Transverse colon (tissue), 4 donors: ENCODE results near the gene GPC2. TPM values are rescaled to one million over a fixed set of nuclear protein-coding genes. Genes with fewer than 3 reads are reported as not detected.
"Not testable (repeated sequence)": the region's sequence is repeated elsewhere in the genome, so short reads cannot be mapped to it uniquely, and the experiment has no call there.

Source experiments
- DNase-seq: peaks from one replicate; pipeline ENCODE4 v3.0.0-alpha.2; 2019
- H3K27ac ChIP-seq, 4 donors: fragments of 200-600 bp; sonication (generic); 2 replicates each; pipeline ENCODE4 v1.5.1; 2016 to 2018; ENCODE audit warnings: inconsistent platforms in 4 of 4
- H3K27me3 ChIP-seq: fragments of 200-600 bp; sonication (generic); 2 replicates; pipeline ENCODE4 v1.5.1; 2017; ENCODE audit warnings: inconsistent platforms
- H3K36me3 ChIP-seq, 4 donors: fragments of 200-600 bp; sonication (generic); 2 replicates each; pipeline ENCODE4 v1.5.1; 2017 to 2019; ENCODE audit warnings: inconsistent platforms in 4 of 4
- H3K4me1 ChIP-seq, 4 donors: fragments of 200-600 bp; sonication (generic); 2 replicates each; pipeline ENCODE4 v1.5.1; 2017 to 2020; ENCODE audit warnings: inconsistent platforms in 4 of 4
- H3K4me3 ChIP-seq, 4 donors: fragments of 200-600 bp; sonication (generic); 1 replicate in 1 of 4; 2 replicates in 3 of 4; pipeline versions ENCODE4 v1.5.1 to v1.6.1; 2017 to 2019; ENCODE audit warnings: inconsistent platforms in 4 of 4
- H3K9me3 ChIP-seq, 2 donors: fragments of 200-600 bp; sonication (generic); 2 replicates each; pipeline ENCODE4 v1.5.1; 2017 to 2019; ENCODE audit warnings: inconsistent platforms in 2 of 2
- CTCF ChIP-seq, 5 experiments: fragments of 200-600 bp in 3 of 5; fragments of 450-650 bp in 2 of 5; sonication (generic) in 3 of 5; IDR thresholded peaks; 1 replicate in 2 of 5; 2 replicates in 3 of 5; pipeline ENCODE4 v1.5.1; 2016 to 2017; ENCODE audit warnings: antibody characterized with exemption in 5 of 5, inconsistent platforms in 3 of 5, mild to moderate bottlenecking in 2 of 5, moderate library complexity in 1 of 5
- EP300 ChIP-seq: sonication (generic); formaldehyde crosslinking; IDR thresholded peaks from one replicate; pipeline ENCODE4 v1.6.1; 2017; ENCODE audit warnings: antibody characterized with exemption, low read depth
- POLR2A ChIP-seq: fragments of 450-650 bp; IDR thresholded peaks from one replicate; pipeline ENCODE4 v1.6.1; 2016; ENCODE audit warnings: antibody characterized with exemption, mild to moderate bottlenecking, moderate library complexity
- POLR2AphosphoS5 ChIP-seq, 3 donors: sonication (generic); formaldehyde crosslinking; IDR thresholded peaks; one replicate each; pipeline ENCODE4 v1.6.1; 2016; ENCODE audit warnings: antibody characterized with exemption in 3 of 3
- WGBS, 2 donors: methylation state at CpG; one replicate each; pipeline ENCODE4 v1.1.5; 2018; ENCODE audit warnings: low coverage in 1 of 2; 5-methylcytosine and 5-hydroxymethylcytosine counted together
- in situ Hi-C, 4 donors: fragments of 200-750 bp; cut with MboI; loops; one replicate each; pipeline versions ENCODE4 v1.15.0 to v1.15.1; 2017; ENCODE audit warnings: low sequenced_read_pairs in 3 of 4, low pct_ligation_motif_present in 1 of 4, low pct_unique_long_range_greater_than_20kb in 1 of 4
- intact Hi-C: fragments of 100-400 bp; cut with DNase I; formaldehyde crosslinking; loops from one replicate; pipeline ENCODE4 v1.15.1; 2023; ENCODE audit warnings: low total_unique reads
- total RNA-seq, 4 donors: library from RNA; depleted of rRNA; stranded (reverse); fragments of >200 nt; gene quantifications; one replicate each; pipeline ENCODE4 v1.1.0, GENCODE V29; 2016

GPC2 gene
- total RNA-seq, 4 donors from 2014 or later: 3.5 to 17.2 (median 12.5) TPM; not detected in 1

GRCh38 chr7:100195222-100195621, 18.0 kb upstream of the GPC2 start:
- 63 to 74% methylated on average over 2 of the region's 2 CpGs for WGBS, 2 donors

GRCh38 chr7:100192969-100193368, 15.8 kb upstream of the GPC2 start:
- Histone ChIP-seq H3K36me3 (no peaks in the 10 kb centered on the region), H3K4me3 (no peak overlapping the region), H3K4me1 (peaks cover 0 to 20% (median 2%) of the 10 kb centered on the region in 4 donors), H3K27ac (no peak overlapping the region), H3K27me3 (no peaks in the 10 kb centered on the region), H3K9me3 (no peaks in the 10 kb centered on the region)
- no peak for TF ChIP-seq POLR2A
- TF ChIP-seq POLR2AphosphoS5 (IDR thresholded peaks at IDR 0.05): no peak
- no peak for TF ChIP-seq CTCF (IDR thresholded peaks at IDR 0.05)
- TF ChIP-seq EP300: no peak
- in situ Hi-C loops (no loop called here), intact Hi-C loops (no loop called here)
- WGBS, 2 donors: 79 to 91% methylated on average over 2 to 3 of the region's 3 CpGs
- no peak for DNase-seq

More at GRCh38 chr7:100195222-100195621, 18.0 kb upstream of the GPC2 start:
- H3K4me1 ChIP-seq: peaks cover 0 to 20% (median 2%) of the 10 kb centered on the region in 4 donors
- no peaks in the 10 kb centered on the region for H3K27me3 ChIP-seq
- H3K36me3 ChIP-seq: no peaks in the 10 kb centered on the region
- no peak overlapping the region for H3K27ac ChIP-seq
- H3K4me3 ChIP-seq: no peak overlapping the region
- no peak for DNase-seq
- no peak for TF ChIP-seq POLR2AphosphoS5 (IDR thresholded peaks at IDR 0.05)
- TF ChIP-seq EP300: no peak
- TF ChIP-seq CTCF (IDR thresholded peaks at IDR 0.05): no peak
- no peak for TF ChIP-seq POLR2A
- intact Hi-C loops: no loop called here
- in situ Hi-C loops: no loop called here
- no peaks in the 10 kb centered on the region for H3K9me3 ChIP-seq

GRCh38 chr7:100192281-100192862, 15.2 kb upstream of the GPC2 start:
- H3K9me3 ChIP-seq, H3K27ac ChIP-seq, H3K36me3 ChIP-seq, H3K4me3 ChIP-seq, H3K27me3 ChIP-seq, intact Hi-C loops, DNase-seq, in situ Hi-C loops: not testable (repeated sequence)
- H3K4me1 ChIP-seq: peaks cover 0 to 20% (median 2%) of the 10 kb centered on the region in 4 donors
- WGBS, 2 donors: 90 to 98% methylated on average over 6 of the region's 6 CpGs

GRCh38 chr7:100191775-100192174, 14.6 kb upstream of the GPC2 start:
- TF ChIP-seq EP300: no peak
- Histone ChIP-seq H3K9me3 (no peaks in the 10 kb centered on the region), H3K36me3 (no peaks in the 10 kb centered on the region), H3K4me1 (peaks cover 0 to 20% (median 2%) of the 10 kb centered on the region in 4 donors), H3K27ac (peak overlapping the region in 1 of 4 donors; percentile 9), H3K4me3 (no peak overlapping the region), H3K27me3 (no peaks in the 10 kb centered on the region)
- no peak for DNase-seq
- in situ Hi-C loops (no loop called here), intact Hi-C loops (no loop called here)
- 5 to 19% methylated on average over 2 of the region's 2 CpGs for WGBS, 2 donors

GRCh38 chr7:100190048-100190711, 13.0 kb upstream of the GPC2 start:
- intact Hi-C loops: no loop called here
- DNase-seq: no peak
- H3K36me3 ChIP-seq: no peaks in the 10 kb centered on the region
- TF ChIP-seq CTCF (IDR thresholded peaks at IDR 0.05) (peak; percentile 28 to 41 (median 35)), POLR2A (no peak)
- 54 to 58% methylated on average over 4 of the region's 4 CpGs for WGBS, 2 donors
- H3K4me3 ChIP-seq: no peak overlapping the region
- no peaks in the 10 kb centered on the region for H3K27me3 ChIP-seq
- in situ Hi-C loops: no loop called here
- H3K9me3 ChIP-seq: no peaks in the 10 kb centered on the region
- H3K4me1 ChIP-seq: peaks cover 0 to 8% (median 2%) of the 10 kb centered on the region in 4 donors
- H3K27ac ChIP-seq: no peak overlapping the region
